ENCODE results near the gene TLR5. TPM values are rescaled to one million over a fixed set of nuclear protein-coding genes. Genes with fewer than 3 reads are reported as not detected.

The TLR5 gene
- polyA plus RNA-seq, 10 donors: 3.7 to 7.3 (median 5.8) TPM

DNA sequence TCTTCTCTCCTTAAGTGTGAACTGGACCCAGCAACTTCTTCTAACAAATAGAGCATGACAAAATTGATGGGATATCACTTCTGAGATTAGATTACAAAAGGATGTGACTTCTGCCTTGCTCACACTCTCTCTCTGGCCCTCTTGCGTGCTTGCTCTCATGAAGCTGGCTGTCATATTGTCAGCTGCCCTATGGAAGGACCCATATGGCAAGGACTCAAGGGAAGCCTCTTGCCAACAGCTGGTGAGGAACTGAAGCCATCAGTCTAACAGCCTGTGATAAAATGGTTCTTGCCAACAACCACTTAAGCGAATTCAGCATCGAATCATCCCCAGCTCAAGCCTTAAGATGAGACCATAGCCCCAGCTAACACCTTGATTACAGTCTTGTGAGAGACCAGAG, 4.8 kb upstream of the TLR5 start:
- peak in 1 of 3 donors; percentile 29 for DNase-seq

GRCh38 chr1:223147409-223147808, 4.4 kb upstream of the TLR5 start:
- DNase-seq: no peak

DNA sequence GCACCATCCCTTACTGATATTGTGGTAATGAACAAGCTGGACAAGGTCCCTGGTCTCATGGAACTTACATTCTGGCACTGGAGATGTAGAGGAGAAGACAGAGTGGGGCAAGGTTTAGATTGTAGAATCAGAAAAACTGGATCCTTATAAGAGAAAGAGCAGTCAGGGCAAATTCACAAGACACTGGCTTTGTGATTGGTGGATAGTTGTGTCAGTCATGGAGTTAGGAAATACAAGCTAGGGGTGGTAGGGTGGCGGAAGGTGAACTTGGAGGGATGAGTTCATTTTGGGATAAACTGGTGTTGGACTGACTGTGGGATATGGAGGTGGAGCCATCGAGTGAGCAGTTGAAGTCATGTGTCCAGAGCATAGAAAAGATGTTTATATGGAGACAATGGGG, 3.7 kb upstream of the TLR5 start:
- DNase-seq: no peak

DNA sequence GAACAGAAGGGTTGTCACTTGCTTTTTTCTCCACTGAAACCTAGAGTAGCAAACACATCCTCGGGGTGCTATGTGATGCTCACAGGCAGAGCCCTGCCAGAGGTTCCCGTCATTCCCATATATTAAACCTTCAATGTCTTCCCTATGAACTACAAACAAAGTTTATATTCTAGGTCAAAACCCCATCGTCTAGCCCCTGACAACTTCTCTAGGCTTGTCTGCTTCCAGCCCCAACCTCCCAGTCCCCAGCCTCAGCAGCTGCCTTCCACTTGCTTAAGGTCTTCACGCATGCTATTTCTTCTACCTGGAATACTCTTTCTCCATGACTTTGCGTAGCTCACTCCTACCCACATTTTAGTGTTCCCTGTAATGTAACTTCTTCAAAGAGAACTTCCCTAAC, 1.9 kb upstream of the TLR5 start:
- no peak for DNase-seq

DNA sequence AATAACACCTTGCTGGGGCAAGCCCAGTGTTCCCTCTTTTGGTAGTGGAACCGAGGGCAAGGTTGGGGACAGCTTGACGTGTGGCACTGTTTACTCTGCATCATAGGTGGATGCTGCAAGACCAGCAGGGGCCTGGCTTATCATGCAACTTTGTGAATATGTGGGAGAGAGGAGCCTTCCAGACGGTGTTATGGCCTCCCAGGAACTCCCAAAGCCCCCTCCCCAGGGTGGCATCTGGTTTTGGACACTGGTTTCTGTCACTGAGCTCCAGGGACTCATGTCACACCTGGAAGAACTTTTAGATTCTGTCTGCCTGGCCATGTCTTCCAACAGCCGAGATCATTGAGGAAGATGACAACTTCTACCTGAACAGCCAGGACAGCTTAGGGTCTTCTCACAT, 1.4 kb upstream of the TLR5 start:
- no peak for DNase-seq

- DNase-seq: peak in 2 of 3 donors; percentile 53 to 66
These were observed 645 bp upstream of the TLR5 start for GRCh38 chr1:223143537-223144248.

DNA sequence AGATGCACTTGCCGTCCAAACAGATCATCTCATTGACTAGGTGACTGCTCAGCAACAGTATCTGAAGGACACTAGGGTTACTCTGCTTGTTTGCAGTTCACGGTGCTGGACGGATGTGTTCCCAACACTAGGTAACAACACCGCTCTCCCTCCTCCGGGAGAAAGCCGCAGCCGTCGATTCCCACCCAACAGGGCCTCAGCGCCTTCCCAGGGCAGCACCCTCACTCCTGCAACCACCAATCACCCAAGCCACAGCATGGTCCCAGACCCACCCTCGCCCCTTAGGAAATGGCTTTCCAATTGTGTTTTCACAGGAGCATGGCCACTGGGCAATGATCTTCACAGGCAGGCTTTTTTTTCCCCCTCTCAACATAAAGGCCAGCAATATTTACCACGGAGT, 779 bp downstream of the TLR5 start:
- DNase-seq: no peak

DNA sequence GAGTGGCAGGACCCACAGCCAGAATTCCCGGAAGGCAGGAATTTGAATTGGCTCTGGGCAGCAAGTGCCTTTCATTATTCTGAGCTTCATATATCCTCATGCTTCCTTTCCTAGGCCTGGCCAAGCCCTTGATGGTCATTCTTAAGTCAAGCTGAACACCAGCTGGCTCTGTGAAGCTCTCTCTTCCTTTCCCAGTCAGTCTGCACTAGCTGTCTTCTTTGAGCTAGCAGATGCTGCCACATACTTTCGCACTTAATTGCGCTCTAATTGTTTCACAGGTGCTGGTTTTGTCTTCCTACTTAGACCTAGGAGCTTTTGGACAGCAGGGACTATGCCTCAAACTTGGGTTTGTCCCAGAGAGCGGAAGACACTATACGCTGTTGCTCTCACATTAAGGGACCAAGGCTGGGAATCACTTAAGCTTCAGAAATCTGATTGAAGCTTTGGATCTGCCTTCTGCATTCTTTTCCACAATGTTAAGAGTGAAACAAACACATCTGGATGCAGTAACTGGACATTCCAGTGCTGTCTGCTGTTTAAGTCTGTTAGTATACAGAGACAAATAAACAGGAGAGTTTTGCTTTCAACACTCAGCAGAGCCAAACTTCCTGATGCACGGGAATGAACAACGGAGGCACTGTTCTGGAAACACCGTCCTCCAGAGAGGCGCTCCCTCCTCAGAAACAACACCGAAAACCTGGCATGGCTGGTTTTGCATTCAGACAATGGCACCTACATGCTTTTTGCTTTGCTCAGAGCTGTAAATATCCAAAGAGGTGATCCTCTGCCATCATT, 2.2 kb downstream of the TLR5 start:
- DNase-seq: peak; percentile 39 to 83 (median 65)

GRCh38 chr1:223137455-223138085, 5.5 kb downstream of the TLR5 start:
- DNase-seq: peak in 2 of 3 donors; percentile 36 to 65

DNA sequence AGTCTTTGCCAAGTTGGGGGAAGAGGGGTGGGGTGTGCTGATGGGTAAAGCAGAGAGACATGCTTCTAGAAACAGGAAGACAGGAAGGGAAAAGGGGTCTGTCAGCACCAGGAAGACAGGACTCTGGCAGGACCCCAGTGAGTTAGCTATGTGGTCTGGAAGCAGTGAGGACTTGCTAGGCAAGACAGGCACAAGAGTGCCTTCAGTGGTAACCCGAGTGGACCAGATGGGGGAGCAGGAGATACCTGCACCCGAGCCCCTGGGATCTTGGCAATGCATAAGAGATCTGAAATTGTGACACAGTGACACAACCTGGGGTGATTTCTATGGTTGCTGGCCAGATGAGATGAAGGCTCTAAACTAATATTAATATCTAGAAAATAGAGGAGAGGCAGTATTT, 7.0 kb downstream of the TLR5 start:
- DNase-seq: no peak

DNA sequence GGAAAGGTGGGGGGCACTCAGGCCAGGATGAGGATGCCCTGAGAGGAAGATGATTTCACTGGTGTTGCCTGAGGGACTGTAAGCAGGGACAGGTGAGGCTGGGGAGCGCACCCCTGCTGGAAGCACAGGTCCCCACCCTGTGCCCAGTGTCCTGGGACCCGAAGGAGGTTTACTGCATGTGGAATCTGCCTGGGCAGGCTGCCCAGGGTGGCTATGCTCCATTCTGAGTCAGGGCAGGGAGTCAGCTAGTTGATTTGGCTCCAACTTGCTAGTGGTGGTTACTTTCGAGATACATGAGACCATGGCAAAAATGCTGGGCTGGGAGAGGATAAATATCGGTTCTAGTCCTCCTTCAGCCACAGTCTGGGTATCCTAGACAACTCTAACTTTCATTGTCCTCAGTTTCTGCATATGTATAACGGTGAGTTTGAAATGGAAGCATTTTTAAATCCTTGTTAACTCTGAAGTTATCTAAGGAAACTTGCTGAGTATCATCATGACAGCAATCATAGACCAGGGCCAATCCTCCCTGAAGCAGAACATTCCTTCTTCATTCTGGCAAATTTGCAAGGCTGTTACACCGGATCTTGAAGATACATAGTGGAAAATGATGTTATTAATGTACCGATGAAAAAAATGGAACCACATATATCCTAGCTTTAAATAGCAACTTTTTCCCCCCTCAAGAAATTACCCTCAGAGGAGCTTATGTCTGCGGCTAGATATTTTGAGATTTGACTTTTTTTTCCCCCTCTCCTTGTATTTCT, 7.7 kb downstream of the TLR5 start:
- peak in 2 of 3 donors; percentile 26 to 55 for DNase-seq

DNA sequence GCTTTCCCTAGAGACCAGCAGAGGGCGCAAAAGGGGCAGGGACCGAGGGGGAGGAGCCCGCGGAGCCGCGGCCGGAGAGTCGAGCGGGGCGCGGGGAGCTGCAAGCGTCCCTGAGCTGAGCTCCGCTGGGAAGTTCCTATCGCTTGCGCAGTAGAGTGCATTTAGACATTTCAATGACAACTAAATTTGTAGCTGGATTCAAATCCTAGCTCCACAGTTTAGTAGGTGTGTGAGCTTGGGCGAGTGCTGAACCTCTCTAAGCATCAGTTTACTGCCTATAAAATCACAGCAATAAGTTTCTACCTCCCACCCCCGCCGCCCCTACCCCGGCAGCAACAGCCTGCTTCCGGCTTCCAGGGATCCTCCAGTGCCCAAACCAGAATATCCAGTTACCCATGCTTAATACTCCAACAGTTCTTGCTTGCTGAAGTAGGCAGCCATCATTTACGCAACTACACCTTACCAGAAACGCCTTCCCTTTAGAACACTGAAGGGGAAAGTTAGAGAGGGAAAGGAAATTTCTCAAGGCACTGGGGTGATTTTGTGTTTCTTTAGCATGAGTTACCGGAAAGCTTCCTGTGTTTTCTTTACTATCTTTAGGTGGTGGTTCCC, 9.1 kb downstream of the TLR5 start:
- DNase-seq: peak; percentile 75 to 93 (median 88)

- no peak for DNase-seq
These were observed 9.7 kb downstream of the TLR5 start for GRCh38 chr1:223133306-223133823.

DNA sequence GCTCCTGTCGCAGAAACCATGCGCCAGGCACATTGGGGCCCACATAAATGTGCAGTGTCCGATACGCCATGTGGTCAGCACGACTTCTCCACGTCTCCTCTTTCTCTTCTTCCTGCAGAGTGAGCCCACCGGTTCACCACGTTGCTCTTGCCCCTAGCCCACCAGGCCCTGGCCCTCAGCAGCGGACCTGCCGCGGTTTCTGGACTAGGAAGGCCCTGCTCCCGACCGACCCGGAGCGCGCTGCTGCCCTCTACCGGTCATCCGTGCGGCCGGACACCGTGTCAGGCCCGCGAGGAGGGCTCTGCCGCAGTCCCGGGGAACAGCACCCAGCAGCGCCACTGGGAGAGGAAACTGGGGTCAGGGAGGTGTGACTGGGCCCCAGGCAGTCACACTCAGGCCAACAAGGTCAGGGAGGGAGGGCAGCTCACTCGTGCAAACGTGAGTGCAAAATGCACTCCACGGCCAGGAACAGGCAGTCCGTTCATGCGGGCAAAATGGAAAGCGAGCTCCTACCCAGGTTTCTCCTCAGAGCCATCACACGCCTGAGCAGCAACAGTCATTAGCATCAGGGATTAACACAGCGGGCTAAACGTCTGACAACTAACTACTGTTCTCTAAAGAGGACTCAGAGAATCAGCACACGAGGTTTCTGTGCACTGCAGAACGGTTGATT, 13.7 kb downstream of the TLR5 start:
- DNase-seq: peak; percentile 25 to 82 (median 68)

DNA sequence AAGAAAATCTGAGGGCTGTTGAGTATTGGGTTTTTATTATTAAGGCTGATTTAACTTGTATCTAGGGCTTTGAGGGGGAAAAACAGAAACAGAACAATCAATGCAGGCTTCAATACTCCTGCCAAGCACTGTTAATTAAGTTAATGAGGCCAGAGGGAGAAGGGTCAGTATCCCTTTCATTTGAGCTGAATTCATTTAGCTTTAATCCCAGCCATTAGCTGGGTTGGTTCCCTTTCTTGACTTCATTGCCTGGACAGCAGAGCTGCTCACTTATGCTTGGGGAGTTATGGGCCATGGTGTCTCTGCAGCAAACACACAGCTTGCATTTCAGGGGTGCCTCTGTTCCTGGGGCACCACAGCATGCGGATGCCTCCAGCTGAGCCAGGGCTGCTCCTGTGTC, 16.3 kb downstream of the TLR5 start:
- no peak for DNase-seq

GRCh38 chr1:223125766-223126165, 17.3 kb downstream of the TLR5 start:
- no peak for DNase-seq

DNA sequence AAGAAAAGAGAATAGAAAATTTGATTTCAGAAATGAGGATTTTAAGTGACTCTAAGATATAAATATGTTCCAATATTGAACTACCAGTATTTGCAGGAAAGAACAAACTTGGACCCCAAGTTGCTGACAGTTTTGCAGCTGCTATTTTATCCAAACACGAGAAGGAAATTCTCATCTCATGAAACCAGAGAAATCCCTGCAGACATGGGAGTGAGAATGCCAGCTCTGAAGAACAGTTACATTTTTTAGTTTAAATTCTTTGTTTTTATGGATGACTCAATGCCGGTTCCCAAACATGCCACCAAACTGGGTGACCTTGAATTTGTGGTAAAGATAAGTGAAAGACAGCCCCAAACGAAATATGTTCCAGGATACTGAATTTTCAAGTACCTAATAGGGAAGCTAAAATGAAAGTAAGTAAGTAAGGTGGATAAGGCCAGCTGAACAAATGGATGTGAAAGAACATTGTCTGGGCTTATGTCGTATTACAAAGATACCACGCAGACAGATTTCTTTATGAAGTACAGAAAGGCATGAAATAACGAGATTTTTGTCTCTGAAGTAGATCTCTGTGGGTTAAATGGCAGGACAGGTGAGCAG, 19.9 kb downstream of the TLR5 start:
- peak; percentile 50 to 87 (median 65) for DNase-seq

DNA sequence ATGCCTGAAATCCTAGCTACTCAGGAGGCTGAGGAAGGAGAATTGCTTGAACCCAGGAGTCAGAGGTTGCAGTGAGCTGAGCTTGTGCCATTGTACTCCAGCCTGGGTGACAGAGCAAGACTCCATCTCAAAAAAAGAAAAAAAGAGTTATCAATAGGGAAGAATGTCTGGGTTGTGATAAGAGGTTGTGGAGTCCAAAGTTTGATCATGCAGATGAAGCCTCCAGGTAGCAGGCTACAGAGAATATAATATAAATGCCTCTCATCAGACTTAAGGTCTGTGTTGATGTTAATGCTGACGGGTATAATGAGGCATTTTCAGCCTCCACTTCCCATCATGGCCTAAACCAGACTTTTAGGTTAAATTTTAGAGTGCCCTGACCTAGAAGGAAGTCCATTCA, 24.6 kb downstream of the TLR5 start:
- DNase-seq: no peak

- DNase-seq: no peak
These were observed 26.1 kb downstream of the TLR5 start for GRCh38 chr1:223116950-223117349.

DNA sequence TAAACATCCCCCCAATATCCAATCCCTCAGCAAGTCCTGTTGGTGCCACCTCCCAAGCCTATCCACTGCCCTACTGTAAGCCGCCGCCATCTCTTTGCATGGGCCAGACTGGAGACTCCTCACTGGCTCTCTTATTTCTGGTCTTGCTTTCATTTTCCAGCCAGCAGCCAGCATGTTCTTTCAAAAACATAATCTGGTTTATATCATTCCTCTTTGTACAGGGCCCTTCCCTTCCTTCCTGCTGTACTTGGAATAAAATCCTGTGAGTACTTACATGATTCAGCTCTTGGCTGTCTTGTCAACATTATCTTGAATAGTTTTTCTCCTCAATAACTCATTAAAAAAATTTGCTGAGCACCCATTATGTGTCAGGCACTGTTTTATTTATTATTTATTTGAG, 28.2 kb downstream of the TLR5 start:
- peak in 2 of 3 donors; percentile 33 to 74 for DNase-seq
